ENCODE results near the gene ARHGEF37.

GRCh38 chr5:149605998-149606724 lies 24.9 kb downstream of the ARHGEF37 start:
- TF ChIP-seq HDGF (IDR thresholded peaks at IDR 0.05; ENCODE audit: borderline replicate concordance) (no peak), PKNOX1 (IDR thresholded peaks at IDR 0.05) (no peak), NFRKB (IDR thresholded peaks at IDR 0.05) (no peak), SP1 (IDR thresholded peaks at IDR 0.05) (no peak), SUZ12 (IDR thresholded peaks at IDR 0.05) (no peak), L3MBTL2 (conservative IDR thresholded peaks at IDR 0.05) (no peak), ELF4 (IDR thresholded peaks at IDR 0.05) (no peak), FOXM1 (IDR thresholded peaks at IDR 0.05; ENCODE audit: borderline replicate concordance) (no peak), BHLHE40 (IDR thresholded peaks at IDR 0.05; ENCODE audit: borderline replicate concordance) (no peak), ZNF384 (IDR thresholded peaks at IDR 0.05) (no peak), LEF1 (IDR thresholded peaks at IDR 0.05; ENCODE audit: borderline replicate concordance) (no peak)
